Measurements from ENCODE around the gene IPO11.

DNA sequence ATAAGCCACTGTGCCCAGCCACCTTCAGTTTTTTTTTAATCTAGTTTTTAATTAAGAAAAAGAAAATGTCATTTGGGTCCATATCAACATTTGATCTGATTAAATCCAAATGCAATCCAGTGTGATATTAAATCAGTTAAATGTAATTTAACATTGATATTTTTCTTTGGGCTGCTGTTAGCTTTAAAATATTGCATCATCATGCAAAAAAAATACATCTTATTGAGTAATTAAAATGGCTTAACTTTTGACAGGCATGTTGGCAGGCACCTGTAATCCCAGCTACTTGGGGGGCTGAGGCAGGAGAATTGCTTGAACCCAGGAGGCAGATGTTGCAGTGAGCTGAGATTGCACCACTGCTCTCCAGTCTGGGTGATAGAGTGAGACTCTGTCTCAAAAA is 143.4 kb downstream of the IPO11 start:
- TF ChIP-seq, protein P1, sequence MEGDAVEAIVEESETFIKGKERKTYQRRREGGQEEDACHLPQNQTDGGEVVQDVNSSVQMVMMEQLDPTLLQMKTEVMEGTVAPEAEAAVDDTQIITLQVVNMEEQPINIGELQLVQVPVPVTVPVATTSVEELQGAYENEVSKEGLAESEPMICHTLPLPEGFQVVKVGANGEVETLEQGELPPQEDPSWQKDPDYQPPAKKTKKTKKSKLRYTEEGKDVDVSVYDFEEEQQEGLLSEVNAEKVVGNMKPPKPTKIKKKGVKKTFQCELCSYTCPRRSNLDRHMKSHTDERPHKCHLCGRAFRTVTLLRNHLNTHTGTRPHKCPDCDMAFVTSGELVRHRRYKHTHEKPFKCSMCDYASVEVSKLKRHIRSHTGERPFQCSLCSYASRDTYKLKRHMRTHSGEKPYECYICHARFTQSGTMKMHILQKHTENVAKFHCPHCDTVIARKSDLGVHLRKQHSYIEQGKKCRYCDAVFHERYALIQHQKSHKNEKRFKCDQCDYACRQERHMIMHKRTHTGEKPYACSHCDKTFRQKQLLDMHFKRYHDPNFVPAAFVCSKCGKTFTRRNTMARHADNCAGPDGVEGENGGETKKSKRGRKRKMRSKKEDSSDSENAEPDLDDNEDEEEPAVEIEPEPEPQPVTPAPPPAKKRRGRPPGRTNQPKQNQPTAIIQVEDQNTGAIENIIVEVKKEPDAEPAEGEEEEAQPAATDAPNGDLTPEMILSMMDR (IDR thresholded peaks at IDR 0.05; ENCODE audit: low read length), result no peak
- no peak for TF ChIP-seq EZH2 (IDR thresholded peaks at IDR 0.05; ENCODE audit: borderline replicate concordance, low read length)

Data from OCI-LY1 (cell line).